Measurements from ENCODE around the gene UBQLN1.

Gene UBQLN1

GRCh38 chr9:83646500-83647239, 61.1 kb downstream of the UBQLN1 start:
- Histone ChIP-seq H2AFZ (ENCODE audit: low read length) (no peak overlapping the region), H3K9ac (ENCODE audit: low read length) (no peak overlapping the region), H3K36me3 (ENCODE audit: insufficient read depth, low read length) (peaks cover 24% of the 10 kb centered on the region), H3K4me3 (ENCODE audit: low read depth, low read length, poor library complexity, severe bottlenecking) (no peak overlapping the region), H3K79me2 (ENCODE audit: insufficient read depth, low read length) (no peaks in the 10 kb centered on the region), H3K4me2 (ENCODE audit: low read length) (no peak overlapping the region), H3F3A (ENCODE audit: insufficient read depth, low read length) (no peaks in the 10 kb centered on the region), H3K9me2 (ENCODE audit: low read depth, low read length) (no peaks in the 10 kb centered on the region), H3K4me1 (ENCODE audit: insufficient read depth, low read length, severe bottlenecking) (peaks cover 8% of the 10 kb centered on the region), H3K9me3 (ENCODE audit: low read length) (peaks cover 3% of the 10 kb centered on the region; the same call in 1 of the 2 replicates), H3K27ac (ENCODE audit: low read depth, low read length, poor library complexity, severe bottlenecking) (no peak overlapping the region), H4K20me1 (ENCODE audit: insufficient read depth, low read length) (no peaks in the 10 kb centered on the region), H3K27me3 (ENCODE audit: insufficient read depth, low read length) (no peaks in the 10 kb centered on the region)
- TF ChIP-seq EZH2 (IDR thresholded peaks at IDR 0.05; ENCODE audit: borderline replicate concordance, low read length) (no peak), CTCF (IDR thresholded peaks at IDR 0.05; ENCODE audit: low read length) (no peak)

GRCh38 chr9:83642793-83643192, 65.0 kb downstream of the UBQLN1 start:
- peaks cover 4% of the 10 kb centered on the region; the same call in 1 of the 2 replicates for H3K36me3 ChIP-seq (ENCODE audit: insufficient read depth, low read length)
- no peaks in the 10 kb centered on the region for H3K9me2 ChIP-seq (ENCODE audit: low read depth, low read length)
- H3K27ac ChIP-seq (ENCODE audit: low read depth, low read length, poor library complexity, severe bottlenecking) = no peak overlapping the region
- no peaks in the 10 kb centered on the region for H4K20me1 ChIP-seq (ENCODE audit: insufficient read depth, low read length)
- no peaks in the 10 kb centered on the region for H3K4me1 ChIP-seq (ENCODE audit: insufficient read depth, low read length, severe bottlenecking)
- no peak overlapping the region for H3K4me2 ChIP-seq (ENCODE audit: low read length)
- no peak overlapping the region for H3K9ac ChIP-seq (ENCODE audit: low read length)
- H3K4me3 ChIP-seq (ENCODE audit: low read depth, low read length, poor library complexity, severe bottlenecking) = no peak overlapping the region
- H3F3A ChIP-seq (ENCODE audit: insufficient read depth, low read length) = no peaks in the 10 kb centered on the region
- TF ChIP-seq CTCF (IDR thresholded peaks at IDR 0.05; ENCODE audit: low read length) (no peak), EZH2 (IDR thresholded peaks at IDR 0.05; ENCODE audit: borderline replicate concordance, low read length) (no peak)
- no peaks in the 10 kb centered on the region for H3K79me2 ChIP-seq (ENCODE audit: insufficient read depth, low read length)
- H3K27me3 ChIP-seq (ENCODE audit: insufficient read depth, low read length) = no peaks in the 10 kb centered on the region
- no peaks in the 10 kb centered on the region for H3K9me3 ChIP-seq (ENCODE audit: low read length)
- H2AFZ ChIP-seq (ENCODE audit: low read length) = no peak overlapping the region

GRCh38 chr9:83639266-83639665, 68.5 kb downstream of the UBQLN1 start:
- Histone ChIP-seq H3K4me1 (ENCODE audit: insufficient read depth, low read length, severe bottlenecking) (no peaks in the 10 kb centered on the region), H3K36me3 (ENCODE audit: insufficient read depth, low read length) (0 out of 2 replicates have a peak, but pooled peaks cover 4% of the 10 kb centered on the region), H2AFZ (ENCODE audit: low read length) (no peak overlapping the region), H3K4me2 (ENCODE audit: low read length) (no peak overlapping the region), H3K9me3 (ENCODE audit: low read length) (no peaks in the 10 kb centered on the region), H4K20me1 (ENCODE audit: insufficient read depth, low read length) (no peaks in the 10 kb centered on the region), H3K79me2 (ENCODE audit: insufficient read depth, low read length) (no peaks in the 10 kb centered on the region), H3K27ac (ENCODE audit: low read depth, low read length, poor library complexity, severe bottlenecking) (no peak overlapping the region), H3K9ac (ENCODE audit: low read length) (no peak overlapping the region), H3F3A (ENCODE audit: insufficient read depth, low read length) (no peaks in the 10 kb centered on the region), H3K4me3 (ENCODE audit: low read depth, low read length, poor library complexity, severe bottlenecking) (no peak overlapping the region), H3K9me2 (ENCODE audit: low read depth, low read length) (no peaks in the 10 kb centered on the region), H3K27me3 (ENCODE audit: insufficient read depth, low read length) (no peaks in the 10 kb centered on the region)
- TF ChIP-seq CTCF (IDR thresholded peaks at IDR 0.05; ENCODE audit: low read length) (no peak), EZH2 (IDR thresholded peaks at IDR 0.05; ENCODE audit: borderline replicate concordance, low read length) (no peak)
